GM21515 (cell line): ENCODE data around the gene CHURC1.

Experiments
- ATAC-seq: cut with Tn5 transposase; IDR thresholded peaks from one replicate; pipeline ENCODE4 v1.9.1; 2021; ENCODE audit not compliant: unreplicated experiment

CHURC1 gene

DNA sequence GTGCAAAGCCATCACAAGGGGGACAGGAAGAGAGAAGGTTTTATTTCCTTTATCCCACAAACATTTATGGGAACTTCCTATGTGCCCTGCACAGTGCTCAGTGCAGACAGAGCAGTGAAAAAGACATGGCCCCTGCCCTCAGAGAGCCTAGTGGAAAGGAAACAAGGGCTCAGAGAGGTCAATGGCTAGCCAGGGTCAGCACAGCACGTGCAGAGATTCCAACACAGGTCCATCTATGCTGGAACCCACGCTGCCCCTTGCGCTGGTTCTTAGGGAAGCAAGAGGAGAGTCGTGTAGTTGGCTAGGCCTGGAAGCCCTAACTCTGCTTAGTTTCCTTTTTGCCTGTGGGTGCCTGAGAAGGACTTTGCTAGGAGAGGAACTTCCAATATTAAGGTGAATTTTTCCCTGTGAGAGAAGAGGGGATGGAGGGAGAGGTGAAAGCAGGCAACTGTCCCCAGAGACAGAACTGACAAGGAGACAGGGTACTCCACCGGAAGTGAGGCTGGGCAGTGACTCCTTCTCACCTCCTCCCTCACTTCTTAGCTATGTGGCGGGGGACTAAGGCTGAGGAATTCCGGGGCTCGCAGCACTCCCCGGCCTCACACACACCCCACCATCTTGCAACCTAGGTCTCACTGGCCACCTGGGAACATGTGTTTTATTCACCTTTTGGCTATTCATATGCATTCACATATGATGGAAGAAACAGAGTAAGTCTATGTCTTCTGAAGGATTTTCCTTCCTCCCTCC is 40.4 kb downstream of the CHURC1 start:
- no peak for ATAC-seq

DNA sequence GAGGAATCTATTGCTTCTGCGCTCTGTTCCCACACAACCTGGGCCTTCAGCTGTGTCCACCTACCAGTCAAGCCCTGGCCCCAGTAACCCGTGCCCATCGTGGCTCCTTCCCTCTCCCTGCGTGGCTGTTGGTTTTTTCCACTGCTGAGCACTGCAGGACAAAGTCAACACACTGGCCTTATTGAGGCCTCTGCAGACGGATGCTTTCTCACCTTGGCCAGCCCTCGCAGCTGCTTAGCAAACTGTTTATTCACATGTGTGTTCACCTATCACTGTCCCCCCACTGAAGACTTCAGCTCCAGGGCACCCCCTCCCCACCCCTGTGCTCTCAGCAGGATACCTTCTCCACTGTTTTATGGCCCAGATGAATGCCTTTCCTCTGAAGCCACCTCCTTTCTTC is 41.0 kb downstream of the CHURC1 start:
- ATAC-seq, result no peak

DNA sequence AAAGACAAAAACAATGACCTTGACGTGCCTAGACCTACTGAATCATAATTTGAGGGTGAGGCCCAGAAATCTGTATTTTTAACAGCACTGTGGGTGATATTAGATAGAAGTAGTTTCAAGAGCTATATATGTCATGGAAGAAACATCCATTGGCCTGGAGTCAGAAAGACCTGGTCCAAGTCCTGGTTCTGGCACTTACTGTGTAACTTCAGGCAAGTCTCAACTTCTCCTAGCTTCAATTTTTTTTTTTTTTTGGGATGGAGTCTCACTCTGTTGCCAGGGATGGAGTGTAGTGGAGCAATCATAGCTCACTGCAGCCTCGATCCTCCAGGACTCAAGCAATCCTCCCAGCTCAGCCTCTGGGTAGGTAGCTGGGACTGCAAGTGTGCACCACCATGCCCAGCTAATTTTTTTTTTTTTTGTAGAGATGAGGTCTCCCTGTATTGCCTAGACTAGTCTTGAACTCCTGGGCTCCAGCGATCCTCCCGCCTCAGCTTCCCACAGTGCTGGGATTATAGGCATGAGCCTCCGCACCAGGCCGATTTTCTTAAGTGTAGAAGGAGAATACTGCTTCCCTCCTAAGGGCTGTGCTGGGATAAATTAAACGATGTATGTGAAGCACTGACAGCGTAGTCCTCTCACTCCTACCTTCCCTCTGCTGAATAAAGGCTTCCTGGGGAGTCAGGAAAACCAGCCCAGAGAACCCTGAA is 42.6 kb downstream of the CHURC1 start:
- ATAC-seq, result no peak

DNA sequence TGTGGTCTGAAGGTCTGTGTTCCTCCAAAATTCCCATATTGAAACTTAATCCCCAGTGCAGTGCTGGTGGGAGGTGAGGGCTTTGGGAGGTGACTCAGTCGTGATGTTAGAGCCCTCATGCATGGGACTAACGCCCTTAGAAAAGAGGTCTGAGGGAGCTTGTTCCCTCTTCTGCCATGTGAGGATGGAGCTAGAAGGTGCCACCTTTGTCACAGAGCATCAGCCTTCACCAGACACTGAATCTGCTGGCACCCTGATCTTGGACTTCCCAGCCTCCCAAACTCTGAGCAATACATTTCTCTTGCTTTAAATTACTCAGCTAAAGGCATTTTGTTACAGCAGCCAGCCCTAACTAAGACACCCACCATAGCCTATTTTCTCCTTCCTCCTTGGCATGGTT is 43.9 kb downstream of the CHURC1 start:
- ATAC-seq, result no peak

DNA sequence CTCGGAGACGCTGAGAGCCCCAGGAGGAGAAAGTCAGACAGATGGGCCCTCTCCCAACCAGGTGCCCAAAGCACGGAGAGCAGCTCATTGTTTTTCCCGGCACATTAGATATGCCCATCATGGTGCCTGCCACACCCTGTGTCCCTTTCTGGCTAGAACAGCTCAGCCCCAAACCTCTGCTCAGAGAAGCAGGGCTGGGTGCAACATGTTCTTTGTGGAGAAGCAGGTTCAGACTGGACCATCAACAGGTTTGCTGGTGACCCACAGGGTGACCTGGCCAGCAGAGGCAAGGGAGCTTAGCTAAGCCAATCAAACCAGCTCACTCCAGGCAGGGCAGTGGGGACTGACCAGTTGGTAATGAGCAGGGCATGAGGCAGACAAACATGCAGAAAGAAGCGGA is 44.5 kb downstream of the CHURC1 start:
- no peak for ATAC-seq

DNA sequence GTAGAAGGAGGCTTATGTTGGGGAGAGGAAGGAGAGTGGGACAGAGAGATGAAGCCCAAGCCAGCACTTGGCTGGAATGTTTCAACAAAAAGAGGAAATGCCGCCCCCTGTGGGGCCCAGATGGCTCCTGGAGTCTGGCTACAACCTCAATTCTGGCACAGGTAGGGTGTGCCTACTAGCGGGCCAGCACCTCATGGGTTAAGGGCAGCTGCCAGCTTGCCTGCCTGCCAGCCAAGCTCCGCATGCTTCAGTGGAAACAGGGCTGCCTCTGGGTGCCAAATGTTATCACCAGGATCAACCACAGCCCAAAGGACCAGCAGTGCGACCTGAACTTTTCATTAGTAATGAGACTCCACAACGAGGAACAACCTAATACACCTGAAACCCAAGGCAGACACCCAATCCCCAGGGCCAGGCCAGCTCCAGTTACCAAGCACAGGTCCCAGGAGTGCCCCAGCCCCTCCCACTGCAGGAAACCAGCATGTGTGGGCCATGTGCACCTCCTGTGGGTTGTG is 46.6 kb downstream of the CHURC1 start:
- no peak for ATAC-seq

DNA sequence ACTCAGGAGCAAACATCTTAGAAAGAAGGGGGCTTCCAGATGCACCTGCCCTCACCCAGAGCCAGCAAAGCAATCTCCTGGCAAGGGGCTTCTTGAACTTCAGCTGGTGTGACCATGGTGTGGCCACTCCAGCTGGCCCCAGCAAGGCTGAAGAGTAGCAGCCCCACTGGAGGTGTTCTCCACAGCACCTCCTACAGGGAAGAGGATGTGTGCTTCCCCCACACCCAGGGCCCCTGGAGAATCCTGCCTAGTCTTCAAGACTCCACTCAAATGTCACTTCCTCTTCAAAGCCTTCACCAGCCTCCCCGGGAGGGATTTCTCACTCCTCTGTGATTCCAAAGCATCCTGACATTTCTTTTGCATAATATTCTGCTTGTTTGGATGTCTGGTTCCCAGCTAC is 49.4 kb downstream of the CHURC1 start:
- no peak for ATAC-seq

DNA sequence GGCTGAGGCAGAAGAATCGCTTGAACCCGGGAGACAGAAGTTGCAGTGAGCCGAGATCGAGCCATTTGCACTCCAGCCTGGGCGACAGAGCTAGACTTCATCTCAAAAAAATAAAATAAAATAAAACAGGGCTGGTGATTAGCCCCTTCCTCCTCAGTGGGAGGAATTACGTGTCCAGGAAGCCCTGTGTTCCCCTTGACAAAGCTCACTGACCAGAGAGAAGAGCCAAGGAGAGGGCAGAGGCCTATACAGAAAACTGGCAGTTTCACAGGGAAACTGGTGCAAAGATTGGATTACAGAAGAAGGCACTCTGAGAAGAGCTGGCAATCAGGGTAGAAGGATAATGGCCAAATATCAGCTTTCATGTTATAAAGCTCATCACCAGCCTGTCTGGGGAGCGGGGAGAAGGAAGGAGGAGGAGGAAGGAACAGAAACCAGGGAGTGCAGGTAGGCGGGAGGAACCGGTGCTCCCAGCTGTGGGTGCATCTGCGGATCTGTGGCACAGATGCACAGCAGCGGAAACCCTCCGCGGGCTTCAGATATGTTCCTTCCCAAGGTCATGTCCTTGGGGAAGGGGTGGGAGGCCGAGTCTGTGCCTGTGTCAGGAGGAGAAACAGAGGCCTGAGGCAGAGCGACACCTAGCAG is 51.2 kb downstream of the CHURC1 start:
- ATAC-seq, result no peak

DNA sequence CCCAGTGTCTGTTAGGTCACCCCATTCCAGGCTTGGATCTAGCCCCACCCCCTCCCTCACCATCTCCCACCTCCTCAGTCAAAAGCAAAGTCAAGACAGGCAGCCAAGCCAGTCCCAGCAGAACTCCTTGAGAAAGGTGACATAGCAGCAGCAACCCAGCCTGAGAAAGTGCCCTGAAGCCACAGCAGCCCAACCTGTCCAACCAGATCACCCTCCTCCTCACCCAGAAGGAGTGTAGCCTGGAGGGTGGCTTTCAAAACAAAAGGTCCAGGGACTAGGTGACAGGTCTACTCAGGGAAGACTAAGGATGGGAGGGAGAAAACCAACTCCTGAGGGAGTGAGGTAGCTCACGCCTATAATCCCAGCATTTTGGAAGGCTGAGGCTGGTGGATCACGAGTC is 52.7 kb downstream of the CHURC1 start:
- ATAC-seq, result no peak

DNA sequence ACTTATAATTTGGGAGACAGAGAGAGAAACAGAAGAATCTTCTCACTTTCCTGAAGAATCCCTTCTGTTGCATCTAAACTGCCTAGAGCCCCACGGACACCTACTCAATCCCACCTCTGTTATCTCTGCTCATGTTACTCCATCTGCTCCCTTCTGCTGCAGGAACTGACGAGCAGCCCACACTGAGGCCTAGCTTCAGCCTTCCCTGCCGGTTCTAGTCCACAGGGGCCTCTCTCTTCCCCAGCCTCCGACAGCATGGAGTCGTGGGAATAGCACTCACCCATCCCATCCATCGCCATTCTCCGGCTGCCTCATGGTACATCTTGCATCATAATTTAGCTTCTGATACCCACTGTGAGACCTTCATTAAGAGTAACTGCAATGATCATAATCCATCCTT is 53.9 kb downstream of the CHURC1 start:
- ATAC-seq, result no peak

DNA sequence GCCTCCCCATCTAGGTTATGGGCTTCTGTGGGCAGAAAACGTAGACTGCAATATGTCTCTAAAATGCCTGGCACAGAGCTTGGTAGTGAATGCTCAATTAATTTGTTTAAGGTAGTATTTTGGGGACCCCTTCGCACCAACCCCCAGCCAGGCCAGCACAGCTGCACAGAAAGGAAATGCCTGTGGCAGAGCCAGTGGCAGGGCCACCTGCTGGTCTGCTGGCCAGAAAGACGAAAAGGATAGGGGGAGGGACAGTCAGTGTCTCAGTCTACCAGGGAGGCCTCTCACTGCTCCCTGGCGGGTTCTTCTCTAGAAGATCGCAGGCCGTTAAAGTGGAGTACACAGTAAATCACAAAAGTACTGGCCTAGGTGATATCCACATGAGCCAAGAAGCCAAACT is 54.4 kb downstream of the CHURC1 start:
- ATAC-seq, result no peak

DNA sequence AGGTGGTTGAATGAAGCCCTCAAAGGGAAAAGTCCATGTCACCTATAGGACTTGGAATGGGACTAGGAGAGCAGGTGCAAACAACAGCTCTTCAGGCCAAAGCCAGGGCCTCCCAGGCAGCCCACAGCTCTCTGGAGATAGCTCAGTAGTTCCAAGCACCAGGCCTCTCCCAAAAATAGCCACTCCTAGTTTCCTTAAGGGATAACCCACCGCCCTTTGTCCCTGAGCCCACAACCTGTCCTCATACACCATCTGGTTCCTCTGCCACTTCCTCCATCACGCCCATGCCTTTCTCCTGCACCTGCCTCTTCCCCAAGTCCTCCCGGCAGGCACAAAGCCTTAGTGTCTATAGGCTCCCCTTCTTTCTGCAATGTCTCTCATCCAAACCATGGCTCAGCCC is 55.8 kb downstream of the CHURC1 start:
- ATAC-seq, result no peak

DNA sequence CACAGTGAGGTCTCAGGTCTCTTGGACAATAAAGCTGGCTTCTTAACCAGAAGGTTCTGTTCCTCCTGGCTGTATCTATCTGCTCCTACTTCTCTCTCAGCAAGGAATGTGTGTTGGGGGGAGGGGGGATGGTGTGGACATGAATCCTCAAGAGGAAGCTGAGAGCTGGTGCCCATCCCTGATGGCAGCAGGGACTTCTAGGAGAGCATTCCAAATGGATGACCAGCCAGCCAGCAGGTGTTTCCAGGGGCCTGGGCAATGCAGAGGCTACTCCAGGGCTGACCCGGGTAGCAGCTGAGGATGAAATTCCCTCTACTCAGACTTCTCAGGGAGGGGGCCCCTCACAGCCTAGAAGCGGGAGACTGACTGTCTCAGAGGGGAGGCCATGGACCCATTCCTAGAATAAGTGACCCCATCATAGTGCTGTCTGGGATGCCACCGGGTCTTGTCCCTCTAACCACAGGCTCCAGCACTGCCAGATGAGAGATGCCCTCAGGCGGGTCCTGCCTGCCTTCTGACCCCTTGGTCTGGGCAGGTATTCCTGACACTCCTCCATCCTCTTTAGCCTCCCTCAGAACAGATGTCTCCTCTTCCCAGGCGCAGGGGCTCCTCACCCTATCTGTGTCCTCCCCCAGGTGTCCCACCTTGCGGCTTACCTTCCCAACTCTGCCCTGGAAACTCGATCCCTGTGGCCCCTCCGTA is 56.7 kb downstream of the CHURC1 start:
- no peak for ATAC-seq

DNA sequence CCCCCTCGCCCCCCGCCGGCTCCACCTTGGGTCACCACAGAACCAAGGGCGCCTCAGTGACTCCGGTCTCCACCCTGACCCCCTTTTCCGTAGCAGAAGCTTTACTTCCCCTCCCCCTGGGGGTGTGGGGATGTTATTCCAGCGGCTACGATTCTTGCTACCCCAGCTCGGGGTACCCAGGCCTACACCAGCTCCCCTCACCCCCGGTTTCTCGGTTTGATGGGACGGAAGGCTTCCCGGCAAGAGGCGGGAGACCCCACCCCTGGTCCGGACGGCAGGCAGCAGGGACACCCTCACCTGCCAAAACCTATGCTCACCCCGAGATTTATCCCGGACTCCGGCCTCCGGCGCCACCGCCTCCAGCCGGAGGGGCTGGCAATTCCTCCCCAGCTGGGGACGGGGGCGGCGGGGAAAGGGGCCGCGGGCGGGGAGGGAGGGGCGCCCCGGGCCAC is 57.3 kb downstream of the CHURC1 start:
- ATAC-seq, result no peak

DNA sequence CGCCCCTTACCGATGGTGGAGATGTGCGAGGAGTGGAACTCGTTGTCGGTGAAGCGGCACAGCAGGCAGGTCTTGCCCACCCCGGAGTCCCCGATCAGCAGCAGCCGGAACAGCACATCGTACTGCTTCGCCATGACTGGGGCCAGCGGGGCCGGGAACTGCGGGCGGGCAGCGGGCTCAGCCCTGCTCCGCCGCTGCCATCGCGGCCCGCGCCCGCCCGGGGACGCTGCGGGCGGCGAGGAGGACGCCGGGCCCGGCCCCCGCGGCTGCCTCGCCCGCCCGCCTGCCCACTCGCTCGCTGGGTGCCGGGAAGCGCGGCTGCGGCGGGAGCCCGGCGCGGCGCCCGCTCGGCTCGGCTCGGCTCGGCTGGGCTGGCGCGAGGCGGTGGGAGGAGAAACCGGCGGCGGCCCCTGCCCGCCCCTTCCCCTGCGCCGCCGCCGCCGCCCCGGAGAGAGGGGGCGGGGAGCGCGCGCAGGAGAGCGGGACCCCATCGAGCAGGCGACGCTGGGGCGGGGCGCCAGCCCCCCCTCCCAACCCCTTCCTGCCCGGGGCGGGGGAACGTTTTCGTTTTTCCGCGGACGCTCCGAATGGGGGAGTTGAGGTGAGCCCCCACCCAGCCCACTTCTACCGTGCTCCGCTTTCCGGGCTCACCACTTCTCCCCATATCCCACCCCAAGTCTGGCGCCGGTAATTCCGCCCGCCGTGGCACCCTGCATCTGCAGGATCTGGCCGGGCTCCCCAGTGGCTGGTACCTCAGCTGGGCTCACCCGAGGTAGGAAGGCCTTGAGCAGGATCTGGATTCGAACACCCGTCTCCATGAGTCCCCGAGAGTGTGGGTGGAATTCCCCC is 57.9 kb downstream of the CHURC1 start, which contains the start of gene RAB15:
Gene RAB15, minus strand, starts transcription at position 394 of the 849 bp plus-strand sequence. Its CDS starts 260 bp downstream, at position 134.
- no peak for ATAC-seq

DNA sequence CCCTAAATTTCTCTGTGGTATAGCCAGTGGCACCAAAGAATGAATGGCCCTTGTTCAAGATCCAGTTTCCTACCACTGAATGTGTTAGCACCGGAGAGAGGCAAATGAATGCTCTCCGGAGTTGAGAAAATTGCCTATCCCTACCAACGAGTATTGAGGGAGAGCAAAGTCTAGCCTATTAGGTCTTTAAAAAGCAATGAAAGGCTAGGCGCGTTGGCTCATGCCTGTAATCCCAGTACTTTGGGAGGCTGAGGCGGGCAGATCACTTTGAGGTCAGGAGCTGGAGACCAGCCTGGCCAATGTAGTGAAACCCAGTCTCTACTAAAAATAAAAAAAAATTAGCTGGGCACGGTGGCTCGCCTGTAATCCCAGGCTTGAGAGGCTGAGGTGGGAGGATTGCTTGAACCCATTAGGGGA is 58.8 kb downstream of the CHURC1 start:
- ATAC-seq, result no peak

DNA sequence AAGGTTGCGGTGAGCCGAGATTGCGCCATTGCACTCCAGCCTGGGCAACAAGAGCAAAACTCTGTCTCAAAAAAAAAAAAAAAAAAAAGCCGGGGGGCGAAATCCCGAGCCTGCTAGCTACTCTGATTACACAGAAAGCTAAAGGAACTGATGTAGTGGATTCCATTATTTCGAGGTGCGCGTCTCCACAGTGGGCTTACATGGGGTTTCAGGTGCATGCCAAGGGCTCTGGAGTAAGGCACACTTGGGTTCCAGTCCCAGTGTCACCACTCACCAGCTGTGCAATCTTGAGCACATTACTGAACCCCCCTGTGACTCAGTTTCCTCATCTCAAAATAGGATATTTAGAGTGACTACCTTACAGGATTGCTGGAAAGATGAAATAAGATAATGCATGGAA is 59.6 kb downstream of the CHURC1 start:
- no peak for ATAC-seq

DNA sequence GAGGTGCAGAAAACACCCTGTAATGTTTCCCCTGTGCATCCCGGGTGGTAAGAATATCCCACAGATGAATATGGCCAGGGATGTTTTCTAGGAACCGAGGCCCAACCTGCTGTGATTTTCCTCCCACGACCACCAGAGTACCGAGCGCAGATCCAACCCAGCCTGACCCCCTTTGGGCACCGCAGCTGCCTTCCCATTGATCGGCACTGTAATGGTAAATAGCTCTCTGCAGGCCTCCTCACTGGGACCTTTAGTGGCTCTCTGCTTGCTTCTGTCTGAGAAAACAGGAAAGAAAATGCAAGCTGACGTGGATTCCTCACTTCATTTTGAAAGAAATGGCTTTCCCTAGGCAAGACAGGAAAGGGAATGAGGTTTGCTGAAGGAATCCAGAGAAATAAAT is 60.3 kb downstream of the CHURC1 start:
- no peak for ATAC-seq

DNA sequence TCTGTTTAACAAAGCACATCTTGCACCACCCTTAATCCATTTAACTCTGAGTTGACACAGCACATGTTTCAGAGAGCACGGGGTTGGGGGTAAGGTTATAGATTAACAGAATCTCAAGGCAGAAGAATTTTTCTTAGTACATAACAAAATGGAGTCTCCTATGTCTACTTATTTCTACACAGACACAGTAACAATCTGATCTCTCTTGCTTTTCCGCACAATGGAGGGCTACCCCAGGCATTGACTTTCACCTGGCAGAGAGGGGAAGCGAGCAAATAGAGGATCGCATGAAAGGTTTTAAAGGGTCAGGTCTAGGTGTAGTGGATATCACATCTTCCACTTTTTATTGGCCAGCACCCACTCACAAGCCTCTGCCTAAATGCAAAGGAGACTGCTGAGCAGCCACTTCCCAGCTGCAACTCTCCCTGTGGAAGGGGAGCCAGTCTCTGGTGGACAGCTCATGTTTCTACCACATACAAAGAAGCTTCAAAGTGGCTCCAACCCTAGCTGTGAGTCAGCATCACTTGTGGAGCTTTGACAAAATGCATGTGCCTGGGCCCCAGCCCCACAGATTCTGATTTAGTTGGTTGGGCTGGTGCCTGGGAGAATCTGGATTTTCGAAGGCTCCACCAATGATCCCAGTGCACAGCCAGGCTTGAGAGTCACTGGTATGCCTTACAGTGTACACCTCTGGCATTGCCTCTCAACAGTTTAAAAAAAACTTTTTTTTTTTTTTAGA is 65.2 kb downstream of the CHURC1 start:
- no peak for ATAC-seq
